GM12892 (cell line): ENCODE measurements around the gene GALNT18.

Experiments used
- POLR2A ChIP-seq: IDR thresholded peaks from 2 replicates; pipeline ENCODE4 v1.6.1; 2011; ENCODE audit warnings: low read depth, low read length, control low read depth
- POLR2AphosphoS5 ChIP-seq: IDR thresholded peaks from 2 replicates; pipeline ENCODE4 v1.6.1; 2011; ENCODE audit warnings: low read depth, low read length, control low read depth

GRCh38 chr11:11427542-11427941, 194.3 kb downstream of the GALNT18 start:
- TF ChIP-seq POLR2A (no peak), POLR2AphosphoS5 (no peak)
